MCF 10A (cell line): Measurements from ENCODE around the gene NCF4. TPM values are rescaled to one million over a fixed set of nuclear protein-coding genes. Genes with fewer than 3 reads are reported as not detected.

ENCODE experiments used
- BruUV-seq: library from RNA; stranded (reverse); fragments of 400-500 nt; replicated peaks from 2 replicates; lab custom pipeline; 2021; lab: Mats Ljungman, UMichigan
- CTCF ChIA-PET: fragments of 300-600 bp; sonication (Branson Sonifier 250); formaldehyde crosslinking; extraction: SDS; loops from one replicate; lab custom pipeline; 2021; ENCODE audit warnings: antibody characterized with exemption, inconsistent platforms; lab: Yijun Ruan, JAX
- POLR2A ChIA-PET: fragments of 300-600, 350-650 bp; sonication (Branson Sonifier 250); formaldehyde crosslinking; extraction: SDS; loops from one replicate; lab custom pipeline; 2020; ENCODE audit warnings: antibody characterized with exemption, inconsistent platforms; lab: Yijun Ruan, JAX
- DNase-seq: peaks from one replicate; pipeline ENCODE4 v3.0.0-alpha.2; 2018; ENCODE audit not compliant: unreplicated experiment
- H3K27ac Mint-ChIP-seq: one replicate; pipeline ENCODE4 v1.8.0; 2022; ENCODE audit warnings: mild to moderate bottlenecking, low read depth, mixed read lengths; ENCODE audit not compliant: unreplicated experiment
- H3K27me3 Mint-ChIP-seq: one replicate; pipeline ENCODE4 v1.8.0; 2022; ENCODE audit warnings: mixed read lengths; ENCODE audit not compliant: insufficient read depth, unreplicated experiment
- H3K36me3 Mint-ChIP-seq: one replicate; pipeline ENCODE4 v1.8.0; 2022; ENCODE audit warnings: mild to moderate bottlenecking, moderate library complexity, mixed read lengths; ENCODE audit not compliant: insufficient read depth, unreplicated experiment
- H3K4me1 Mint-ChIP-seq: one replicate; pipeline ENCODE4 v1.8.0; 2022; ENCODE audit warnings: mixed read lengths; ENCODE audit not compliant: insufficient read depth, unreplicated experiment
- H3K4me3 Mint-ChIP-seq: one replicate; pipeline ENCODE4 v1.8.0; 2022; ENCODE audit warnings: mild to moderate bottlenecking, moderate library complexity, mixed read lengths; ENCODE audit not compliant: unreplicated experiment
- H3K9me3 Mint-ChIP-seq: one replicate; pipeline ENCODE4 v1.8.0; 2022; ENCODE audit warnings: mixed read lengths; ENCODE audit not compliant: unreplicated experiment
- intact Hi-C: fragments of 100-400 bp; cut with micrococcal nuclease; formaldehyde crosslinking; loops from 2 replicates; pipeline ENCODE4 v1.14.1; 2022
- total RNA-seq: library from RNA; stranded (reverse); gene quantifications from 2 replicates; pipeline ENCODE4 v1.2.3, GENCODE V29; 2022
- TF ChIP-seq, protein P1 (sequence below): fragments of 200-600 bp; IDR thresholded peaks from one replicate; pipeline ENCODE4 v1.8.0; 2022; ENCODE audit warnings: antibody characterized with exemption, mild to moderate bottlenecking; ENCODE audit not compliant: unreplicated experiment

Gene NCF4
- total RNA-seq, 1 experiment from 2014 or later: not detected

DNA sequence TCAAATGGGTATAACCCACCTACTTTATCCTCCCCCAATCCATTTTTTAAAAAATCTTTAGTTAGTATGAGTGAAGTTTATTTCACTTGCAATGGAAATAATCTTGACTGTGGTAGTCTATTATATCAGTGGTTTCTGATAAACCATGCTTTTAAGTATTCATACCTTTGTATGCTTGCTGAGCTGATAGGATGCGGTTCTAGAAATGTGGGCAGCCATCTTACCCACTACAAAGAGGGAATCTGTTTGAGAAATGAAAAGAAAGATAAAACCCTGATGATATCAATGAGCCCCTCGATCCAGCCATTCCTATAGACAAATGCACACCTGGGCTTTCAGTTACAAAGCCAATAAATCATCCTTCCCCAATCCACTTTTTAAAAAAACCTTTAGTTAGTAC is 30.2 kb upstream of the NCF4 start:
- DNase-seq: no peak
- CTCF ChIA-PET: interaction anchor here (2.6 kb wide), 1 partner anchor 25 kb away, joined by 20 read pairs; no protein-coding TSS in a partner anchor
- Mint-ChIP-seq H3K27ac (no peak overlapping the region), H3K36me3 (no peaks in the 10 kb centered on the region), H3K4me1 (no peaks in the 10 kb centered on the region), H3K9me3 (no peaks in the 10 kb centered on the region), H3K4me3 (no peak overlapping the region), H3K27me3 (peaks cover 36% of the 10 kb centered on the region)
- intact Hi-C loops: no loop called here
- BruUV-seq: no TSS peak
- POLR2A ChIA-PET: no interaction called here
- TF ChIP-seq, protein P1, sequence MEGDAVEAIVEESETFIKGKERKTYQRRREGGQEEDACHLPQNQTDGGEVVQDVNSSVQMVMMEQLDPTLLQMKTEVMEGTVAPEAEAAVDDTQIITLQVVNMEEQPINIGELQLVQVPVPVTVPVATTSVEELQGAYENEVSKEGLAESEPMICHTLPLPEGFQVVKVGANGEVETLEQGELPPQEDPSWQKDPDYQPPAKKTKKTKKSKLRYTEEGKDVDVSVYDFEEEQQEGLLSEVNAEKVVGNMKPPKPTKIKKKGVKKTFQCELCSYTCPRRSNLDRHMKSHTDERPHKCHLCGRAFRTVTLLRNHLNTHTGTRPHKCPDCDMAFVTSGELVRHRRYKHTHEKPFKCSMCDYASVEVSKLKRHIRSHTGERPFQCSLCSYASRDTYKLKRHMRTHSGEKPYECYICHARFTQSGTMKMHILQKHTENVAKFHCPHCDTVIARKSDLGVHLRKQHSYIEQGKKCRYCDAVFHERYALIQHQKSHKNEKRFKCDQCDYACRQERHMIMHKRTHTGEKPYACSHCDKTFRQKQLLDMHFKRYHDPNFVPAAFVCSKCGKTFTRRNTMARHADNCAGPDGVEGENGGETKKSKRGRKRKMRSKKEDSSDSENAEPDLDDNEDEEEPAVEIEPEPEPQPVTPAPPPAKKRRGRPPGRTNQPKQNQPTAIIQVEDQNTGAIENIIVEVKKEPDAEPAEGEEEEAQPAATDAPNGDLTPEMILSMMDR: no peak

DNA sequence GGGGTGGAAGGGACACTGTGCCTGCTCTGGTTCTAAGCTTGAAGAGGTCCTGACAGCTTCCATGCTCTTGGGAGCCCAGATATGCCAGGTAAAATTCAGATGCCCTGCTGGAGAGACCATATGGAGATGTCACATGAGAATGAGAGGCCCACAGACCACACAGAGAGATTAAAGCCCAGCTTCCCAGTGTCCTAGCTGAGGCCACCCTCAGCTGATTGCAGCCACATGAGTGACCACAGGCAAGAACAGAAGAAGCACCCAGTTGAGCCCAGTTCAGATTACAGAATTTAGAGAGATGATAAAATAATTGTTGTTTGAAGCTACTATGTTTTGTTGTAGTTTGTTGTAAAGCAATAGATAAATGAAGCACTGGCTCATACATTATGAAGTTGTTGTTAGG is 29.6 kb upstream of the NCF4 start:
- no peak overlapping the region for H3K4me3 Mint-ChIP-seq
- ChIA-PET POLR2A (no interaction called here), CTCF (interaction anchor here (0.6 to 2.6 kb wide), 2 partner anchors 25 to 269 kb away, joined by 3 to 20 read pairs; no protein-coding TSS in a partner anchor)
- no peak overlapping the region for H3K27ac Mint-ChIP-seq
- intact Hi-C loops: no loop called here
- H3K9me3 Mint-ChIP-seq: no peaks in the 10 kb centered on the region
- H3K36me3 Mint-ChIP-seq: no peaks in the 10 kb centered on the region
- no peak for DNase-seq
- BruUV-seq: no TSS peak
- no peaks in the 10 kb centered on the region for H3K4me1 Mint-ChIP-seq
- peaks cover 36% of the 10 kb centered on the region for H3K27me3 Mint-ChIP-seq
- TF ChIP-seq, protein P1: no peak

DNA sequence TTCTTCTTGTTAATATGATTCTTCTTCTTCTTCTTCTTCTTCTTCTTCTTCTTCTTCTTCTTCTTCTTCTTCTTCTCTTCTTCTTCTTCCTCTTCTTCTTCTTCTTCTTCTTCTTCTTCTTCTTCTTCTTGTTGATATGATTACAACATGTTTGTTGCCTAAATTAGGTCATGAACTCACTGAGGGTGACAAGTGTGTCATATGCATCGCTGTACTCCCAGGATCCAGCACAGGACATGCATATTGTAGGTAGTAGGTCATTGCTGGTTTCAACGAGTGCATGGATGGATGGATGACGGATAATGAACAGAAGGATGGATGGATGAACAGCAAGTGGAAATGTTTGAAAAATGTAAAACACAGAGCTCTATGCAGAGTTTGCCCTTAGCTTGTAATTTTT is 29.1 kb upstream of the NCF4 start:
- DNase-seq: no peak
- peaks cover 36% of the 10 kb centered on the region for H3K27me3 Mint-ChIP-seq

DNA sequence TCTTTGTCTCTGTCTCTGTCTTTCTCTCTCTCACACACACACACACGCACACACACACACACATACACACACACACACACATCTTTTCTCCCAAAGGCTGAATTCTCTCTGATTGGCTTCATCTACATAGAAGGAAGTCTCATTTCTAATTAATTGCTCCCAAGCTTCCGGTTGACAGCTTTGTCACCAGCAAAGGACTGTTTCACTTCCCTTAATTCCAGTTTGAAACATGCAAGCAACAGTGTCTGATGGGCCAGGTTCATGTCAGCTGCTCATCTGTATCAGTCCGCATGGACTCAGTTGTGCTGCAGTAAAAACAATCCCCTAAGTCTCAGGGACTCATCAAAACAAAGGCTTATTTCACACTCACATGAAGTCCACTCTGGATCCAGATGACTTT is 27.7 kb upstream of the NCF4 start:
- BruUV-seq: no TSS peak
- ChIA-PET CTCF (interaction anchor here (0.6 to 2.6 kb wide), 2 partner anchors 23 to 47 kb away, joined by 5 to 20 read pairs; no protein-coding TSS in a partner anchor), POLR2A (no interaction called here)
- TF ChIP-seq, protein P1: no peak
- Mint-ChIP-seq H3K27ac (no peak overlapping the region), H3K27me3 (peaks cover 23% of the 10 kb centered on the region), H3K9me3 (peaks cover 8% of the 10 kb centered on the region), H3K4me3 (no peak overlapping the region), H3K4me1 (no peaks in the 10 kb centered on the region), H3K36me3 (no peaks in the 10 kb centered on the region)
- DNase-seq: no peak
- intact Hi-C loops: no loop called here

More for the DNA sequence above, 29.1 kb upstream of the NCF4 start:
- POLR2A ChIA-PET: no interaction called here
- intact Hi-C loops: no loop called here
- TF ChIP-seq, protein P1: no peak
- no peak overlapping the region for H3K27ac Mint-ChIP-seq
- BruUV-seq: no TSS peak
- no peaks in the 10 kb centered on the region for H3K9me3 Mint-ChIP-seq
- no peaks in the 10 kb centered on the region for H3K36me3 Mint-ChIP-seq
- no peaks in the 10 kb centered on the region for H3K4me1 Mint-ChIP-seq
- H3K4me3 Mint-ChIP-seq: no peak overlapping the region
- CTCF ChIA-PET: interaction anchor here (0.6 to 2.6 kb wide), 2 partner anchors 24 to 269 kb away, joined by 3 to 20 read pairs; no protein-coding TSS in a partner anchor
